NCI-H524 (cell line): ENCODE measurements around the gene TMEM41B.
"Not testable (repeated sequence)": the region's sequence is repeated elsewhere in the genome, so short reads cannot be mapped to it uniquely, and the experiment has no call there.

Experiments
- DNase-seq, 2 experiments: peaks; one replicate each; lab custom pipeline; 2025; lab: John Stamatoyannopoulos, UW

TMEM41B gene

DNA sequence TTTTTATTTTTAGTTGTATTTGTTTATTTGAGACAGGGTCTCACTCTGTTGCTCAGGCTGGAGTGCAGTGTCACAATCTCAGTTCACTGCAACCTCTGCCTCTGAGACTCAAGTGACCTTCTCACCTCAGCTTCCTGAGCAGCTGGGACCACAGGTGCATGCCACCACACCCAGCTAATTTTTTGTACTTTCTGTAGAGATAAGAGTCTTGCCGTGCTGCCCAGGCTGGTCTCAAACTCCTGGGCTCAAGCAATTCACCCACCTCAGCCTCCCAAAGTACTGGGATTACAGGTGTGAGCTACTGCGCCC is 53.6 kb downstream of the TMEM41B start:
- DNase-seq: not testable (repeated sequence)

DNA sequence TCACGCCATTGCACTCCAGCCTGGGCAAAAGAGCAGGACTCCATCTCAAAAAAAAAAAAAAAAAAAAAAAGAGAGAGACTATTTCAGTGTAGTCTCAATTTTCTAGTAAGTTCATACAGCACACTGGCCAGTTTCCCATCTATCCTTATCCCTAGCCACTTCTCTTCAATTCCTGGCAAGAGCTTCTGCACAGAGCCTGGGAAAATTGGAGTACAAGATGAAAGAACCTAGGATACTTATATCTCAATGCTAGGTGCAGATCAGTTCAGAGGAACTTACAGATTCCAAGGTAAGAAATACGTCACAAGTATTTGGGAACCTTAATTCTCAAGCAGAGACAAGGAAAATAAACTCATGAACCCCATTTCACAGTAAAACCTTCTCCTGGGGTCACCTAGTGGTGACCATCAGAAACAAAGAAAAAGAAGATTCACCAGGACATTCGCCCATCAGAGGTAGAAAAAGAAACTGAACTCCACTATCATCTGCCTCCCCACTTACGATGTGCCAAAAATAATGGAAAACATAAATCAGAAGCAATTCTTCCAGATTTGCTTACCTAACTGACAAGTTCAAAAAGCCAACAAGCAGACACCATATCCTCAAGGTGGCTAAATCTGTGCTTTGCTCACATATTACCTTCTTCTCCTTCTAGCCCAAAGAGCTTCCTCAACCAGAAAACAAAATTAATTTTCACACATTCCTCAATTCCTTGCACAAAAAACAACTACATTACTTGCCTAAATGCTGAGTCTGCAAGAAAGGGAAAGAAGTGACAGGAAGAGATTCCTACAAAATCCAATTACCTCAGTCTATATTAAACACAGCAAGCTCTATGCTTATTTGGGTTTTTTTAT is 54.2 kb downstream of the TMEM41B start:
- no peak for DNase-seq

DNA sequence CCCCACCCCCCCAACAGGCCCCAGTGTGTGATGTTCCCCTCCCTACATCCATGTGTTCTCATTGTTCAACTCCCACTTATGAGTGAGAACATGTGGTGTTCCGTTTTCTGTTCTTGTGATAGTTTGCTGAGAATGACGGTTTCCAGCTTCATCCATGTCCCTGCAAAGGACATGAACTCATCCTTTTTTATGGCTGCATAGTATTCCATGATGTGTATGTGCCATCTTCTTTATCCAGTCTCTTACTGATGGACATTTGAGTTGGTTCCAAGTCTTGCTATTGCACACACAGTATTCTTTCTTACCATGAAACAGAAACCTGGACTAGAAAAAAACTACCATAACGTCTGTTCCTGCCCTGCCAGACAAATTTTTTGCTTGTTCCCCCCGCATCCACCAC is 56.1 kb downstream of the TMEM41B start:
- not testable (repeated sequence) for DNase-seq

DNA sequence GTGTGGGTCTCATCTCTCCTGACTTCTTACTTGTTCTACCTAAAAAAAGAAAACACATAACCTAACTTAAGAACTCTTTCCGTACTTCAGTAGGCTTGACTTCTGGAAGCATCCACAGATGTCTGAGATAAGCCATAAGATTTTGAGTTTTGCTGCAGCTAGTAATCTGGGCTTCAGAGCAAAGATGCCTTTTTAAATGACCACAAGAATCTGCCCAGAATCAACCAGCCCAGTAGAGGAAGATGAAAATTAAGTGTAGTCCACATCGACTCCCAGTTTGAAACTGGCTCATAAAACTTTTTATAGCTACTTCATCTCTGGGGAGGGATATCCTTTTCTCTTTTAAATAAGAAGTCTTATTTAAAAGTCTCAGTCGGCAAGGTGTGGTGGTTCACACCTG is 60.0 kb downstream of the TMEM41B start:
- DNase-seq: no peak

DNA sequence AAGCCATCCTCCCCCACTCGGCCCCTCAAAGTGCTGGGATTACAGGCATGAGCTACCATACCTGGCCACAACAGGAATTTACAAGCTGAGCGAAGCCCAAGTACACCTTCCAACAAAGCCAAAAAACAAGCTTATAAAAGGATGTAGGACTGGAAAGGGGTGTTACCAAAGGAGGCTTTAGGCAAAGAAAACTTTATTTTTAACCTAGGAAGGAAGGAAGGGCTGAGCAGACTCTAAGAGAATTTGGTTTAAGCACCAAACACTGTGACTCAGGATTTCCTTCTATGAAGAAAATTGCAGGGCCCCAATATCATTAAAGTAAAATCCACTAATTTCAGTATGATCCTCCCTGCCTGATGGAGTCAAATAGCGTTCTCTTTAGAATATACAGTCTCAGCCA is 61.3 kb downstream of the TMEM41B start:
- no peak for DNase-seq

GRCh38 chr11:9251311-9251710 is 63.1 kb downstream of the TMEM41B start:
- peak in 1 of 2 experiments; percentile 50 for DNase-seq

DNA sequence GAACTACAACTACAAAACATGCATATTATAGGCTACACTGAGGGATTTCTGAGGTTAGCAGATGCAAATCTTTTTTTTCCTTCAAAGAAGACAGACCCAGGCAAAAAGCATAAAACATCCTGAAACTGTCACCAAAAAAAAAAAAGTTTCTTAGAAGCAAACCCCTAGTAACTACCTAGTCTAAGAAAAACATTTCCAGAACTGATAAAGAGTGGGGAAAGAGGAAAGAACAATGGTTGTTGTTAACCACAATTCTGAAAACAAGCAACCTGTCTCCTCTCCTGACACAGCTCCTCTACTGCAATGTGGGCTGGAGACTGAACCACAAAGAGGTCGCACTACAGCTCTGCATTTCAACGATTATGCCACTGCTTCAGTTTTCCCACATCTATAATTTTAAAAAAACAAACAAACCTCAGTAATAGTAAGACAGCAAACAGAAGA is 64.2 kb downstream of the TMEM41B start:
- DNase-seq: no peak

DNA sequence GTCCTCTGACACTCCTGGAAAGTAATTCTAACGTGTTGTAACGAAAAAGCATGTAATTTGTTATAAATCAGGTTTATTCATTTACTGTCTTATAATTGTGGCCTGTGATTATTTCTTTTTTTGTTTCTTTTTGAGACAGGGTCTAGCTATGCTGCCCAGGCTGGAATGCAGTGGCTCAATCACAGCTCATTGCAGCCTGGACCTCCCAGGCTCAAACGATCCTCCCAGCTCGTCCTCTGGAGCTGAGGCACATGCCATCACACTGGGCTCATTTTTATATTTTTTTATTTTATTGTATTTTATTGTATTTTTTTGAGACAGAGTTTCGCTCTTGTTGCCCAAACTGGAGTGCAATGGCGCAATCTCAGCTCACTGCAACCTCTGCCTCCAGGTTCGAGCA is 65.1 kb downstream of the TMEM41B start:
- no peak for DNase-seq

DNA sequence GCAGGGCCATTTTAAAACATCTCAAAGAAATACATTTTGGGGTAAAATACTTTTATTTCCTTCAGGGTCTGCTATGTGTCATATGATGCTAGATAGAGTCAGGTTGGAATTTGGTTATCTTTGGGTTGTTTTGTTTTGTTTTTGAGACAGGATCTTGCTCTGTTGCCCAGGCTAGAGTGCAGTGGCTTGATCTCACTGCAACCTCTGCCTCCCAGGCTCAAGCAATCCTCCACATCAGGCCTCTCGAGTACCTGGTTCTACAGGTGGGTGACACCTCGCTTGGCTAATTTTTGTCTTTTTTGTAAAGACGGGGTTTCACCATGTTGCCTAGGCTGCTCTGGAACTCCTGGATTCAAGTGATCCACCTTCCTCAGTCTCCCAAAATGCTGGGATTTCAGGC is 66.5 kb downstream of the TMEM41B start:
- DNase-seq: no peak

- not testable (repeated sequence) for DNase-seq
Measured at GRCh38 chr11:9236242-9236641, 78.2 kb downstream of the TMEM41B start.

DNA sequence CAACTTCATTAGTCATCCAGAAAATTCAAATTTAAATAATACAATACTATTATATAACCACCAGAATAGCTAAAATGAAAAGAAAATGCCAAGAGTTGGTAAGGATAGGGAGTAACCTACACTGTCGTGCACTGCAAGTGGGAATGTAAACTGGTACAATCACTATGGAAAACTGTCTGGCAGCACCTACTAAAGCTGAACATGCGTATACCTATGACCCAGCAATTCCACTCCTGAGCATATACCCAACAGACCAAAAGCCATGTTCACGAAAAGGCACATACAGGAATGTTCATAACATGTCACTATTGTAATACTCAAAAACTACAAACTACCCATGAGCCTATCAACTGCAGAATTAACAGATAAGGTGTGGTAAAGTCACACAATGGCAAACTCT is 81.9 kb downstream of the TMEM41B start:
- DNase-seq: no peak

DNA sequence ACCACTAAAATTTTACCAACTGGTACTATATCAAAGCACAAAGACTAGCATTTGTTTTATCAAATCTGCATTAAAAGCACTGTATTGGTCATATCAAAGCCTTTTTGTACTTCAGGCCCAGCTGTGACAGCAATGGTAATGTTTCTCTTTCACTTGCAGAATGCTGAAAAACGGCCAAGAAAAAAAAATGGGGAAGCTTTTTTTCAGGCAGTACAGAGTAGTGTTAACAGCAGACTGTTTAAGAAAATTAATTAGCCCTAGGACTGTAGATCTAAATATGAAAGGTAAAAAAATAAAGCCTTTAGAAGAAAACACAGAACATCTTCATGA is 82.6 kb downstream of the TMEM41B start:
- no peak for DNase-seq
